ENCODE measurements around the gene SSR1. TPM values are rescaled to one million over a fixed set of nuclear protein-coding genes. Genes with fewer than 3 reads are reported as not detected.

SSR1 gene
- total RNA-seq, 4 donors from 2014 or later, result 12.7 to 68.9 (median 50.3) TPM

GRCh38 chr6:7249391-7249790 is 63.6 kb downstream of the SSR1 start:
- H3K27ac ChIP-seq, result no peak overlapping the region
- DNase-seq, result no peak
- in situ Hi-C loops (cut with MboI; ENCODE audit: low pct_ligation_motif_present in 1 of 4, low pct_unique_long_range_greater_than_20kb in 1 of 4, low sequenced_read_pairs in 3 of 4) (loop anchor here (10.0 to 25.0 kb wide), 5 partner anchors 137 to 575 kb away; partner anchors contain the start of gene RREB1 (in 1 of the 4)), intact Hi-C loops (cut with DNase I; ENCODE audit: low total_unique reads) (no loop called here)
- no peak overlapping the region for H3K4me3 ChIP-seq
- peaks cover 0 to 43% (median 18%) of the 10 kb centered on the region in 4 donors for H3K36me3 ChIP-seq
- TF ChIP-seq CTCF (IDR thresholded peaks at IDR 0.05) (no peak), POLR2A (IDR thresholded peaks at IDR 0.05) (no peak), EP300 (IDR thresholded peaks at IDR 0.05; ENCODE audit: low read depth) (no peak), POLR2AphosphoS5 (IDR thresholded peaks at IDR 0.05) (no peak)
- whole genome bisulfite sequencing, 2 donors (ENCODE audit: low coverage in 1 of 2), result 83 to 95% methylated on average over 1 to 2 of the region's 2 CpGs
- H3K4me1 ChIP-seq, result peaks cover 0 to 4% (median 0%) of the 10 kb centered on the region in 4 donors
- H3K9me3 ChIP-seq, result no peaks in the 10 kb centered on the region
- no peaks in the 10 kb centered on the region for H3K27me3 ChIP-seq

DNA sequence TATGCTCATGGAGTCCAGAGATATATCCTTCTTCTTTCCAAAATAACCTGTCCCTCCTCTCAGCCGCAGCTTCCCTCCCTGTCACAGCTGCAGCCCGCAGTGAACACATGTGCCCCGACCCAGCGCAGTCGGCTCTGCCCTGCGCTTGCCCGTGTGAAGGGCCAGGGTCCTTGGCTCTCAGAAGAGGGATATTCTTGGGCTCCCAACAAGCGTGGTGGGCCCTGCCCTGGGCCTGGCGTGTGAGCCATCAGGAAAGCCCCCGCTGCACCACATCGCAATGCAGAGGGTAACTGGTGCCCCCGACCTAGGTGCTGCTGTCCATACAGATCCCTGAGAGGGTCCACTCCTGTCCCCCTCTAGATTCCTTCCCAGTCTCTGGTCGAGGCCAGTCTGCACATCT is 65.2 kb downstream of the SSR1 start:
- WGBS, 2 donors (ENCODE audit: low coverage in 1 of 2), result 93% methylated on average over 13 of the region's 13 CpGs; no CpG with 5 or more reads in 1 of the 2 donors
- no peaks in the 10 kb centered on the region for H3K9me3 ChIP-seq
- in situ Hi-C loops (cut with MboI; ENCODE audit: low pct_ligation_motif_present in 1 of 4, low pct_unique_long_range_greater_than_20kb in 1 of 4, low sequenced_read_pairs in 3 of 4), result loop anchor here (10.0 to 25.0 kb wide), 5 partner anchors 136 to 573 kb away; partner anchors contain the start of gene RREB1 (in 1 of the 4)
- H3K27me3 ChIP-seq, result no peaks in the 10 kb centered on the region
- no peak for DNase-seq
- intact Hi-C loops (cut with DNase I; ENCODE audit: low total_unique reads), result no loop called here
- peaks cover 3 to 18% (median 10%) of the 10 kb centered on the region in 4 donors for H3K4me1 ChIP-seq
- TF ChIP-seq EP300 (IDR thresholded peaks at IDR 0.05; ENCODE audit: low read depth) (no peak), CTCF (IDR thresholded peaks at IDR 0.05) (no peak), POLR2AphosphoS5 (IDR thresholded peaks at IDR 0.05) (no peak), POLR2A (IDR thresholded peaks at IDR 0.05) (no peak)
- H3K27ac ChIP-seq, result no peak overlapping the region
- H3K4me3 ChIP-seq, result no peak overlapping the region
- peaks cover 0 to 43% (median 18%) of the 10 kb centered on the region in 4 donors for H3K36me3 ChIP-seq

- H3K27me3 ChIP-seq, result no peaks in the 10 kb centered on the region
- TF ChIP-seq POLR2A (IDR thresholded peaks at IDR 0.05) (no peak), EP300 (IDR thresholded peaks at IDR 0.05; ENCODE audit: low read depth) (no peak), POLR2AphosphoS5 (IDR thresholded peaks at IDR 0.05) (no peak), CTCF (IDR thresholded peaks at IDR 0.05) (no peak)
- WGBS, 2 donors (ENCODE audit: low coverage in 1 of 2), result 94% methylated on average over 15 of the region's 15 CpGs; no CpG with 5 or more reads in 1 of the 2 donors
- peaks cover 8 to 26% (median 17%) of the 10 kb centered on the region in 4 donors for H3K4me1 ChIP-seq
- no peaks in the 10 kb centered on the region for H3K9me3 ChIP-seq
- H3K4me3 ChIP-seq, result no peak overlapping the region
- peaks cover 0 to 43% (median 18%) of the 10 kb centered on the region in 4 donors for H3K36me3 ChIP-seq
- intact Hi-C loops (cut with DNase I; ENCODE audit: low total_unique reads), result no loop called here
- no peak for DNase-seq
- H3K27ac ChIP-seq, result no peak overlapping the region
- in situ Hi-C loops (cut with MboI; ENCODE audit: low pct_ligation_motif_present in 1 of 4, low pct_unique_long_range_greater_than_20kb in 1 of 4, low sequenced_read_pairs in 3 of 4), result loop anchor here (10.0 to 25.0 kb wide), 5 partner anchors 135 to 572 kb away; partner anchors contain the start of gene RREB1 (in 1 of the 4)
These were observed 65.9 kb downstream of the SSR1 start for GRCh38 chr6:7247179-7247456.

DNA sequence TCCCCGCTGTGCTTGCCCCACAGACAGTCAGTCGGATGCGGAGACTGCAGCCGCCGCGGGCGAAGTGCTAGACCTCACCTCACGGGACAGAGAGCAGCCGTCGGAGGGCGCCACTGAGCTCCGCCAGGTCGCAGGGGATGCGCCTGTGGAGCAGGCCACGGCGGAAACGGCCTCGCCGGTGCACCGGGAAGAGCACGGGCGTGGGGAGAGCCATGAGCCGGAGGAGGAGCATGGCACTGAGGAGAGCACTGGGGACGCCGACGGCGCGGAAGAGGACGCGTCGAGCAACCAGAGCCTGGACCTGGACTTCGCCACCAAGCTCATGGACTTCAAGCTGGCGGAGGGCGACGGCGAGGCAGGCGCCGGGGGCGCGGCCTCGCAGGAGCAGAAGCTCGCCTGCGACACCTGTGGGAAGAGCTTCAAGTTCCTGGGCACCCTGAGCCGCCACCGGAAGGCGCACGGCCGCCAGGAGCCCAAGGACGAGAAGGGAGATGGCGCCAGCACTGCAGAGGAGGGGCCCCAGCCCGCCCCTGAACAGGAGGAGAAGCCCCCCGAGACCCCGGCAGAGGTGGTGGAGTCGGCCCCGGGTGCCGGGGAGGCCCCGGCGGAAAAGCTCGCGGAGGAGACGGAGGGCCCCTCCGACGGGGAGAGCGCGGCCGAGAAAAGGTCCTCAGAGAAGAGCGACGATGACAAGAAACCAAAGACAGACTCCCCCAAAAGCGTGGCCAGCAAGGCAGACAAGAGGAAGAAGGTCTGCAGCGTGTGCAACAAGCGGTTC is 66.4 kb downstream of the SSR1 start:
- TF ChIP-seq POLR2AphosphoS5 (IDR thresholded peaks at IDR 0.05), result no peak
- no peak for TF ChIP-seq EP300 (IDR thresholded peaks at IDR 0.05; ENCODE audit: low read depth)
- TF ChIP-seq POLR2A (IDR thresholded peaks at IDR 0.05), result no peak
- TF ChIP-seq CTCF (IDR thresholded peaks at IDR 0.05), result no peak
- in situ Hi-C loops (cut with MboI; ENCODE audit: low pct_ligation_motif_present in 1 of 4, low pct_unique_long_range_greater_than_20kb in 1 of 4, low sequenced_read_pairs in 3 of 4) (loop anchor here (10.0 to 25.0 kb wide), 5 partner anchors 134 to 572 kb away; partner anchors contain the start of gene RREB1 (in 1 of the 4)), intact Hi-C loops (cut with DNase I; ENCODE audit: low total_unique reads) (no loop called here)
- H3K4me1 ChIP-seq, result peaks cover 8 to 31% (median 22%) of the 10 kb centered on the region in 4 donors
- no peaks in the 10 kb centered on the region for H3K27me3 ChIP-seq
- no peaks in the 10 kb centered on the region for H3K9me3 ChIP-seq
- H3K36me3 ChIP-seq, result peaks cover 0 to 43% (median 18%) of the 10 kb centered on the region in 4 donors
- DNase-seq, result no peak
- H3K27ac ChIP-seq, result no peak overlapping the region
- WGBS, 2 donors (ENCODE audit: low coverage in 1 of 2), result 95 to 100% methylated on average over 2 to 71 of the region's 71 CpGs
- no peak overlapping the region for H3K4me3 ChIP-seq

Measured in transverse colon (tissue), 4 donors.